ENCODE results near the gene WDR48. TPM values are rescaled to one million over a fixed set of nuclear protein-coding genes. Genes with fewer than 3 reads are reported as not detected.

Gene WDR48
- total RNA-seq, 3 donors from 2014 or later: 26.2 to 31.3 (median 29.8) TPM

GRCh38 chr3:39082666-39083313 lies 31.0 kb downstream of the WDR48 start:
- Mint-ChIP-seq H3K36me3 (ENCODE audit: insufficient read depth) (peaks cover 37% of the 10 kb centered on the region), H3K9me3 (no peaks in the 10 kb centered on the region), H3K27me3 (ENCODE audit: low read depth) (no peaks in the 10 kb centered on the region), H3K4me3 (no peak overlapping the region), H3K4me1 (ENCODE audit: low read depth) (peaks cover 15% of the 10 kb centered on the region)
- ATAC-seq: peak in 1 of 2 donors; percentile 72
- no peak for DNase-seq

- Mint-ChIP-seq H3K27me3 (ENCODE audit: low read depth) (no peaks in the 10 kb centered on the region), H3K9me3 (no peaks in the 10 kb centered on the region)
These were observed 34.3 kb downstream of the WDR48 start for GRCh38 chr3:39086144-39086543.

GRCh38 chr3:39088456-39088855 lies 36.6 kb downstream of the WDR48 start:
- peaks cover 38% of the 10 kb centered on the region for H3K36me3 Mint-ChIP-seq (ENCODE audit: insufficient read depth)
- H3K9me3 Mint-ChIP-seq: no peaks in the 10 kb centered on the region
- no peak overlapping the region for H3K4me3 Mint-ChIP-seq
- no peaks in the 10 kb centered on the region for H3K4me1 Mint-ChIP-seq (ENCODE audit: low read depth)
- no peaks in the 10 kb centered on the region for H3K27me3 Mint-ChIP-seq (ENCODE audit: low read depth)
- no peak for ATAC-seq
- DNase-seq: no peak

More at GRCh38 chr3:39086144-39086543, 34.3 kb downstream of the WDR48 start:
- Mint-ChIP-seq H3K4me1 (ENCODE audit: low read depth) (peaks cover 11% of the 10 kb centered on the region), H3K4me3 (no peak overlapping the region), H3K36me3 (ENCODE audit: insufficient read depth) (peaks cover 45% of the 10 kb centered on the region)
- DNase-seq: no peak
- no peak for ATAC-seq

GRCh38 chr3:39088889-39089288 lies 37.1 kb downstream of the WDR48 start:
- ATAC-seq (no peak), DNase-seq (no peak)
- Mint-ChIP-seq H3K36me3 (ENCODE audit: insufficient read depth) (peaks cover 39% of the 10 kb centered on the region), H3K4me3 (no peak overlapping the region), H3K9me3 (no peaks in the 10 kb centered on the region), H3K4me1 (ENCODE audit: low read depth) (no peaks in the 10 kb centered on the region), H3K27me3 (ENCODE audit: low read depth) (no peaks in the 10 kb centered on the region)

- no peaks in the 10 kb centered on the region for H3K27me3 Mint-ChIP-seq (ENCODE audit: low read depth)
- H3K36me3 Mint-ChIP-seq (ENCODE audit: insufficient read depth): peaks cover 45% of the 10 kb centered on the region
- H3K4me3 Mint-ChIP-seq: no peak overlapping the region
- no peaks in the 10 kb centered on the region for H3K9me3 Mint-ChIP-seq
- ATAC-seq (no peak), DNase-seq (no peak)
- H3K4me1 Mint-ChIP-seq (ENCODE audit: low read depth): no peaks in the 10 kb centered on the region
These were observed 39.1 kb downstream of the WDR48 start for GRCh38 chr3:39090922-39091321.

GRCh38 chr3:39094851-39095677 lies 43.2 kb downstream of the WDR48 start:
- H3K36me3 Mint-ChIP-seq (ENCODE audit: insufficient read depth): peaks cover 31% of the 10 kb centered on the region
- H3K9me3 Mint-ChIP-seq: no peaks in the 10 kb centered on the region
- H3K4me1 Mint-ChIP-seq (ENCODE audit: low read depth): no peaks in the 10 kb centered on the region
- H3K4me3 Mint-ChIP-seq: no peak overlapping the region
- H3K27me3 Mint-ChIP-seq (ENCODE audit: low read depth): no peaks in the 10 kb centered on the region
- DNase-seq: no peak
- ATAC-seq: no peak

GRCh38 chr3:39095778-39096177 lies 44.0 kb downstream of the WDR48 start:
- Mint-ChIP-seq H3K9me3 (no peaks in the 10 kb centered on the region), H3K27me3 (ENCODE audit: low read depth) (no peaks in the 10 kb centered on the region), H3K36me3 (ENCODE audit: insufficient read depth) (peaks cover 25% of the 10 kb centered on the region), H3K4me1 (ENCODE audit: low read depth) (no peaks in the 10 kb centered on the region), H3K4me3 (no peak overlapping the region)
- no peak for DNase-seq
- ATAC-seq: no peak

GRCh38 chr3:39096775-39097174 lies 45.0 kb downstream of the WDR48 start:
- H3K9me3 Mint-ChIP-seq: no peaks in the 10 kb centered on the region
- no peaks in the 10 kb centered on the region for H3K27me3 Mint-ChIP-seq (ENCODE audit: low read depth)
- DNase-seq (no peak), ATAC-seq (no peak)
- peaks cover 6% of the 10 kb centered on the region for H3K4me1 Mint-ChIP-seq (ENCODE audit: low read depth)
- H3K36me3 Mint-ChIP-seq (ENCODE audit: insufficient read depth): peaks cover 25% of the 10 kb centered on the region
- no peak overlapping the region for H3K4me3 Mint-ChIP-seq

- DNase-seq (no peak), ATAC-seq (no peak)
- Mint-ChIP-seq H3K4me1 (ENCODE audit: low read depth) (peaks cover 8% of the 10 kb centered on the region), H3K27me3 (ENCODE audit: low read depth) (no peaks in the 10 kb centered on the region), H3K4me3 (no peak overlapping the region), H3K36me3 (ENCODE audit: insufficient read depth) (peaks cover 21% of the 10 kb centered on the region), H3K9me3 (no peaks in the 10 kb centered on the region)
These were observed 46.1 kb downstream of the WDR48 start for GRCh38 chr3:39097716-39098472.

- DNase-seq: no peak
- Mint-ChIP-seq H3K36me3 (ENCODE audit: insufficient read depth) (peaks cover 21% of the 10 kb centered on the region), H3K9me3 (no peaks in the 10 kb centered on the region), H3K4me1 (ENCODE audit: low read depth) (peaks cover 13% of the 10 kb centered on the region), H3K4me3 (no peak overlapping the region), H3K27me3 (ENCODE audit: low read depth) (no peaks in the 10 kb centered on the region)
- no peak for ATAC-seq
These were observed 46.7 kb downstream of the WDR48 start for GRCh38 chr3:39098473-39099000.

GRCh38 chr3:39099242-39099641 lies 47.4 kb downstream of the WDR48 start:
- no peak for ATAC-seq
- Mint-ChIP-seq H3K9me3 (no peaks in the 10 kb centered on the region), H3K4me3 (no peak overlapping the region), H3K27me3 (ENCODE audit: low read depth) (no peaks in the 10 kb centered on the region), H3K36me3 (ENCODE audit: insufficient read depth) (peaks cover 14% of the 10 kb centered on the region), H3K4me1 (ENCODE audit: low read depth) (peaks cover 14% of the 10 kb centered on the region)
- DNase-seq: no peak

- peaks cover 17% of the 10 kb centered on the region for H3K4me1 Mint-ChIP-seq (ENCODE audit: low read depth)
- DNase-seq: no peak
- peaks cover 11% of the 10 kb centered on the region for H3K36me3 Mint-ChIP-seq (ENCODE audit: insufficient read depth)
- H3K4me3 Mint-ChIP-seq: no peak overlapping the region
- H3K27me3 Mint-ChIP-seq (ENCODE audit: low read depth): no peaks in the 10 kb centered on the region
- H3K9me3 Mint-ChIP-seq: no peaks in the 10 kb centered on the region
- no peak for ATAC-seq
These were observed 48.1 kb downstream of the WDR48 start for GRCh38 chr3:39099738-39100499.

GRCh38 chr3:39100500-39100886 lies 48.7 kb downstream of the WDR48 start:
- DNase-seq (no peak), ATAC-seq (no peak)
- no peaks in the 10 kb centered on the region for H3K9me3 Mint-ChIP-seq
- H3K36me3 Mint-ChIP-seq (ENCODE audit: insufficient read depth): peaks cover 6% of the 10 kb centered on the region
- peaks cover 22% of the 10 kb centered on the region for H3K4me1 Mint-ChIP-seq (ENCODE audit: low read depth)
- H3K4me3 Mint-ChIP-seq: no peak overlapping the region
- H3K27me3 Mint-ChIP-seq (ENCODE audit: low read depth): no peaks in the 10 kb centered on the region

Measured in activated T-cell treated with anti-CD3 and anti-CD28 coated beads, Interleukin-2, amount 50 U/mL, for 4 hours (primary cell).